NCI-H748 treated with DMSO at 0.1 percent for 48 hours (cell line): ENCODE measurements around the gene FBXO27.
"Not testable (repeated sequence)": the region's sequence is repeated elsewhere in the genome, so short reads cannot be mapped to it uniquely, and the experiment has no call there.

ENCODE experiments used
- DNase-seq: peaks from one replicate; lab custom pipeline; 2025; lab: John Stamatoyannopoulos, UW

The FBXO27 gene

GRCh38 chr19:39038098-39038497, 5.7 kb upstream of the FBXO27 start:
- peak; percentile 16 for DNase-seq

DNA sequence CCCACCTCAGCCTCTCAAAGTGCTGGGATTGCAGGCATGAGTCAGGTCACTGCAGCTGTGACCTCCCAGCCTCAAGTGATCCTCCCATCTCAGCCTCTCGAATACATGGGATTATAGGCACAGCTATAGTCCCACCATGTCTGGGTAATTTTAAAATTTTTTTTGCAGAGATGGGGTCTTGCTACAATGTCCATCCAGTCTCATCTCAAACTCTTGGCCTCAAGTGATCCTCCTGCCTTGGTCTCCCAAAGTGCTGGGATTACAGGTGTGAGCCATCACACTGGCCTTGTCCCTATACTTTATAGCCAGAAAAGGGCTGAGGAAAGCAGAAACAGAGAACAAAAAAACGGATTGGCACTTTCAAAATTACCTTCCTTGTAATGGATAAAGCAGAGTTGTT, 4.8 kb upstream of the FBXO27 start:
- DNase-seq: no peak

DNA sequence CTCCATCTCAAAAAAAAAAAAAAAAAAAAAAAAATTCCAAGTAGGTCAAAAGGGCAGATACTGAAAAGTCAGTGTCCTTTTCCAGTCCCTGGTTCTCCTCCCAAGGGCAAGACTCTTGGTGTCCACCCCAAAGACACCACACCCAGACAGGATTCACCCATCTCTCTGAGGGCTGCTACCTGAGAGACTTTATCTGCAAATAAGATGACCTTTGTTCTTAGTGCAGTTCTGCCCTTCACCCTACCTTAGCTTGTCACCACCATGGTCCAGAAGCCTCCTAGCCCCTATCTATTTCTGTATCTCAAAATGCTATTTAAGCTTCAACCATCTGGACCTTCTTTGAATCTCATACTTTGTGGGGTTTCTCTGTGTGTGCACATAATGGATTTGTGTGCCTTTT, 4.2 kb upstream of the FBXO27 start:
- no peak for DNase-seq

- DNase-seq: peak; percentile 99
Observed at GRCh38 chr19:39031368-39032062, 834 bp downstream of the FBXO27 start.

DNA sequence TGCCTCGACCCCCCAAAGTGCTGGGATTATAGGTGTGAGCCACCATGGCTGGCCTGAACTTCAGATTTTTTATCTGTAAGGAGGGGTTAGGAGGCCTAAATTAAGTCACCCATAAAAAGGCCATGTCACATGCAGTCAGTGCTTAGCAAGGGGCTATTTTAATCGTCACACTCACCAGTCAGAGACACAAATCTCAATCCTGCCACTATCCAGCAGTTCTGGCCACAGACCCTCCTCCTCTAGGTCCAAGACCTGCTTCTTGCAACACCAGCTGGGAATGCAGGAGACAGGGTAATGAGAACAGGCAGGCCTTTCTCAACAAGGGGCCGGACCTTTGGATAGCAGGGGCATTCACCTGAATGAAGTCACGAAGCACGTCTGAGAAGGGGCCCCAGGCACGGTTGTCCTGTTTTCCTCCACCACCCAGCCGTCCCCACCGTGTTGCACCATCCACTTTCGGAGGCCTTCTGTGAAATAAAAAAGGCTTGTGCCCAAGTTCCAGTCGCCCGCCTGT, 1.4 kb downstream of the FBXO27 start:
- no peak for DNase-seq

GRCh38 chr19:39024875-39025641, 7.3 kb downstream of the FBXO27 start:
- DNase-seq: no peak

- DNase-seq: no peak
Observed at GRCh38 chr19:39021063-39021462, 11.3 kb downstream of the FBXO27 start.

GRCh38 chr19:39017646-39018045, 14.7 kb downstream of the FBXO27 start:
- no peak for DNase-seq

- no peak for DNase-seq
Observed at GRCh38 chr19:39017026-39017425, 15.3 kb downstream of the FBXO27 start.

GRCh38 chr19:39014037-39014436, 18.3 kb downstream of the FBXO27 start:
- no peak for DNase-seq

DNA sequence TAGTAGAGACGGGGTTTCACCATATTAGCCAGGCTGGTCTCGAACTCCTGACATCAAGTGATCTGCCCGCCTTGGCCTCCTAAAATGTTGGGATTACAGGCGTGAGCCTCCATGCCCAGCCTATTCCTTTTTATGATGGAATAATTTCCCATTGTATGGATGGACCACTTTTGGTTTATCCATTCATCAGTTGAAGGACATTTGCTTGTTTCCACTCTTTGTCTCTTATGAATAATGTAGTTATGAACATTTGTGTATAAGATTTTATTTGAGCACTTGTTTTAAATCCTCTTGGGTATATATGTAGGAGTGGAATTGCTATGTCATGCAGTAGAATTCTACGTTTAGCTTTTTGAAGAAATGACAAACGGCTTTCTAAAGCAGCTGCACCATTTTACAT, 23.3 kb downstream of the FBXO27 start:
- DNase-seq: no peak

DNA sequence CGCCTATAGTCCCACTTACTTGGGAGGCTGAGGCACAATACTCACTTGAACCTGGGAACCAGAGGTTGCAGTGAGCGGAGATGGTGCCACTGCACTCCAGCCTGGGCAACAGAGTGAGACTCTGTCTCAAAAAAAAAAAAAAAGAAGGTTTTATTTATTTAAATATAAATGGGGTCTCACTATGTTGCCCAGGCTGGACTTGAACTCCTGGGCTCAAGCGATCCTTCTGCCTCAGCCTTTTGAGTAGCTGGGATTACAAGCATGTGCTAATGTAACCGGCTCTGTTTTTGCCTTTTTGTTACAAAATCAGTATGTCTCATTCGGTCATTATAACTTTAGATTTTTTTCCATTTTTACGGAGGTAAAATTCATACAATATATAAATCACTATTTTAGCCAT, 24.2 kb downstream of the FBXO27 start:
- DNase-seq: no peak

DNA sequence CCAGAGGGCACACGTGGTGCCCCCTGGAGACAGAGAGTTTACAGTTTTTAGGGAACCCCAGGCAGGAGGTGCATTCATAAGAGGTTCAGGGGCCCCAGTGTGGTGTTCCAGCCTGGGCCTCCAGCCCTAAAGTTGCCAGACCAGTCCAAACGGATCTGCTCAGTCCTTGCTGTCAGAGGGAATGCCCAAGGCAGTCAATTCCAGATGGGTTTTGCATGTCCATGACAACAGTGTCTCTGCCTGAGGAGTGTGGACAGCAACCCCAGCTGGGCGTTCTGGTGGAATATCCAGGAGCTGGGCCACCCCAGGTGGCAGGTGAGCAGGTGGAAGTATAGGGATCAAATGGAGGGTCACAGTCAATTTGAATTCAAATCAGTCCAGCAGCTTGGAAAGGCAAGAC, 25.3 kb downstream of the FBXO27 start:
- no peak for DNase-seq

GRCh38 chr19:39004403-39004802, 27.9 kb downstream of the FBXO27 start:
- no peak for DNase-seq

- no peak for DNase-seq
Observed at GRCh38 chr19:39003796-39004195, 28.6 kb downstream of the FBXO27 start.

DNA sequence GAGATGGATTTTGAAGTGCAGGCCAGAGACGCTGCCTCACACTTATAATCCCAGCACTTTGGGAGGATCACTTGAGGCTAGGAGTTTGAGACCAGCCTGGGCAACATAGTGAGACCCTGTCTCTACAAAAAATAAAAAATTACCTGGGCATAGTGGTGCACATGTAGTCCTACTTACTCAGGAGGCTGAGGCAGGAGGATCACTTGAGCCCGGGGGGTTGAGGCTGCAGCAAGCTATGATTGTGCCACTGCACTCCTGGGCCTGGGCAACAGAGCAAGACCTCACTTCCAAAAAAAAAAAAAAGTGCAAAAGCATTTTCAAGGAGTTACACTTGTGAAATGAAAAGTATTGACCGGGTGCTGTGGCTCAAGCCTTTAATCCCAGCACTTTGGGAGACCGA, 29.2 kb downstream of the FBXO27 start:
- no peak for DNase-seq

DNA sequence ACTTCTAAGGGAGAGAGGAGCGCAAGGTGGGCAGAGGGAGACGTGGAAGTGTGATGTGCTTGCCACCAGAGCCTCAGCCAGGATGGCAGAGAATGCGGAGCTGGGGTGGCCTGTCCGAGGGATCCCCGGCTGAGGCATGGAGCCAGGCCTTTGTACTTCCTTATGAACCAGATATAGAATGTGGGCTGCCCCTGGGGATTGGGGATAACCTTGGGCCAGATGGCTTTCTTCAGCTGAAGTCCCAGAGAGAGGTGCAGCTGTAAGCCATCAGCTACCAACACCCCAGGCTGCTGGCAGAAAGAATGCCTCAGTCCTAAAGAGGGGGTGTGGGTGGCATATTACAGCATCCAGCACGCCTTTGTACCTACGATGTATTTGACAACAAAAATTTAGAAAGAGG, 31.3 kb downstream of the FBXO27 start:
- DNase-seq: no peak

GRCh38 chr19:38997576-38997975, 34.8 kb downstream of the FBXO27 start:
- not testable (repeated sequence) for DNase-seq

- DNase-seq: no peak
Observed at GRCh38 chr19:38993271-38993670, 39.1 kb downstream of the FBXO27 start.

DNA sequence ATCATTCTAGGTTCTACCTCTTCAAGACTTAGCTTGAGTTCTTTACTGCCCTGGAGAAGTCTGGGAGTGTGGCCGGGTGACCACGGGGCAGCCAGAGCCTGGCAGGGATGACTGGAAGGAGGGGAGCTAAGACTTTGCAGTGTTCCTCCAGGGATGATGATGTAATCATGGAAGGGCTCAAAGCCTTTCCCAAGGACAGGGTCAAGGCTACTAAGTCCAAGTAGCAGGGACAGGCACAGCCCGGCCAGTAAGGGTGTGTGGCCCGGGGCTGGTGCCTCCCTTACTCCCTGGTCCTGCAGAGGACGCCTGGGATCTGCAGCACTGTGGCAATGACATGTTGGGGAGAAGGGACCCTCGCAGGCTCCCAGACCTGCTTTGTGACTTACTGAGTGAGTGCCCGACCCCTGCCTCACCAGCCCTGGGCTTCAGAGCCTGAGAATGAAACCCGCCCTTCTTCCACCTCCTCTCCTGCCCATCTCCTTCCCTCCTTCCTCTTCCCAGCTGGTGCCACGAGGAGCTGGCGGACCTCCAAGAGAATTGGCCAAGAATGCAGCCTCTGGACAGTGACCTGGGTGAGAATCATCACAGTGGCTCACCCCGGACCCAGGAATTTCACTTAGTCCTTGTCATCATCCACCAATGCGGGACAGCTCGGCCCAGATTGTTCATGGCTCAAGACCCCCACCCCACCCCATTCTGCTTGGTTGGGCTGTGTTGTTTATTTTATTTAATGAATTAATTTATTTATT, 41.2 kb downstream of the FBXO27 start:
- no peak for DNase-seq

- not testable (repeated sequence) for DNase-seq
Observed at GRCh38 chr19:38989614-38990013, 42.7 kb downstream of the FBXO27 start.

DNA sequence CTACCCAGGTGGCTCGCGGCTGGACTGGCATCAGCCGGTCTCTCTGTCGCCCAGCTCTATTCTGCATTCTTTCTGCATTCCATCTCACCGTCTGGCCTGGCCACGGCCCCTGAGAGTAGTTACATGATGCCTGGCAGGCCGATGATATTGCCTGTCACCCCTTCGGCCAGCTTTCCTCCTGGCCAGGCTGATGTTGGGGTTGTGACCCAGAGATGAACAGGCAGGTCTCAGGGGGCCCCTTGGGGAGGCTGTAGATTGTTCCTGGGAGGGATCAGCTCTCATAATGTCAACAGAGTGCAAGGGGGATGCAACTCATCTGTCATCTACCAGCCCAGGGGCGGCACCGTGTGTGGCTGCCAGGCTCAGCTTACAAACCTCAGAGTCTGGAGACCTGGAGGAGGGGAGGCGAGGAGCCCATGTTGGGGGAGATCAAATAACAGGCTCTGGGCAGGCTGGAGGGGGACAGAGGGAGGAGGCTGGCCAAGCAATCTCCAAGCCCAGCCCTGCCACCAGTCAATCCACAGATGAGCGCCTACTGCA, 43.2 kb downstream of the FBXO27 start:
- no peak for DNase-seq
